ENCODE data around the gene PTPRT. TPM values are rescaled to one million over a fixed set of nuclear protein-coding genes. Genes with fewer than 3 reads are reported as not detected.

Gene PTPRT
- total RNA-seq (2014; rRNA removed; shearing (Covaris generic)): not detected in 2 replicates
- polyA plus RNA-seq (2016; fragmentation: Nextera tagmentation; extraction: Ambion mirVana): not detected in 2 replicates
- long read RNA-seq: 0 reads

GRCh38 chr20:43189554-43190331 lies at the start of gene PTPRT:
PTPRT (minus strand) TSS chr20:43189906; CDS start chr20:43189733, 173 bp downstream.
- H4K20me1 ChIP-seq (replicated peaks; ENCODE audit: insufficient read depth): no peaks in the 10 kb centered on the region
- Mint-ChIP-seq H3K36me3 (ENCODE audit: low read depth) (peaks cover 17% of the 10 kb centered on the region; the same call in 2 of the 3 replicates), H3K4me1 (no peaks in the 10 kb centered on the region; the same call in 2 of the 3 replicates), H3K4me3 (peak within 1 kb of the TSS; percentile 67), H3K9me3 (peaks cover 86% of the 10 kb centered on the region), H3K27ac (no peak within 1 kb of the TSS), H3K27me3 (ENCODE audit: insufficient read depth, low read depth, poor library complexity) (peaks cover 22% of the 10 kb centered on the region)
- peak within 1 kb of the TSS; percentile 77 for H3K4me2 ChIP-seq
- H3K27me3 ChIP-seq (ENCODE audit: insufficient read depth): peaks cover 41% of the 10 kb centered on the region
- peak within 1 kb of the TSS; percentile 47; the same call in 1 of the 2 replicates for H2AFZ ChIP-seq
- no peaks in the 10 kb centered on the region for H3F3A ChIP-seq (replicated peaks; ENCODE audit: low read depth)
- no peaks in the 10 kb centered on the region; the same call in 1 of the 2 replicates for H3K36me3 ChIP-seq (ENCODE audit: insufficient read depth)
- no peak within 1 kb of the TSS for H3K27ac ChIP-seq (ENCODE audit: low read depth)
- H3K4me1 ChIP-seq (ENCODE audit: insufficient read depth): no peaks in the 10 kb centered on the region
- ATAC-seq (peak; percentile 48), DNase-seq (ENCODE audit: low spot score) (peak; percentile 24)
- no peaks in the 10 kb centered on the region for H3K79me2 ChIP-seq (replicated peaks; ENCODE audit: insufficient read depth)
- peak within 1 kb of the TSS; percentile 53 for H3K4me3 ChIP-seq
- no peaks in the 10 kb centered on the region for H3K9me2 ChIP-seq (ENCODE audit: insufficient read depth)
- peak; percentile 34 for TF ChIP-seq EZH2 (IDR thresholded peaks at IDR 0.05; ENCODE audit: low read depth, unreplicated experiment)
- TF ChIP-seq, protein P1, sequence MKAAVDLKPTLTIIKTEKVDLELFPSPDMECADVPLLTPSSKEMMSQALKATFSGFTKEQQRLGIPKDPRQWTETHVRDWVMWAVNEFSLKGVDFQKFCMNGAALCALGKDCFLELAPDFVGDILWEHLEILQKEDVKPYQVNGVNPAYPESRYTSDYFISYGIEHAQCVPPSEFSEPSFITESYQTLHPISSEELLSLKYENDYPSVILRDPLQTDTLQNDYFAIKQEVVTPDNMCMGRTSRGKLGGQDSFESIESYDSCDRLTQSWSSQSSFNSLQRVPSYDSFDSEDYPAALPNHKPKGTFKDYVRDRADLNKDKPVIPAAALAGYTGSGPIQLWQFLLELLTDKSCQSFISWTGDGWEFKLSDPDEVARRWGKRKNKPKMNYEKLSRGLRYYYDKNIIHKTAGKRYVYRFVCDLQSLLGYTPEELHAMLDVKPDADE (IDR thresholded peaks at IDR 0.05): no peak

DNA sequence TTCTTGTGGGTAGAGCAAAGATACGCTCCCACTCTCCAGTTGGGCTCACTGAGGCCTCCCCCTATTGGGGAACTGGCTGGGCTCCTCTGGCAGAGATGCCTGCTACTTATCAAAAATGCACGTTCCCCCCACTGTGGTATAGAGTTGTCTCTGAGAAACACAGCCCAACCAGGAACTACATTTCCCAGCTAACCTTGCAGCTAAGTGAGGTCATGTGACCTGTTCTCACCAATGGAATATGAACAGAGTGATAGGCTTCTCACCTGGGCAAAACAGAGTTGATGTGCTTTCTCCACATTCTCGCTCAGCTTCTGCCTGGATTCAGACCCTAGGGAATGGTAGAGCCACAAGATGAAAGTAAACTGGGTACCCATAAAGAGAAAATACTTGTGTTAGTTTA lies 49.1 kb upstream of the PTPRT start:
- peaks cover 5% of the 10 kb centered on the region for H3K36me3 ChIP-seq (ENCODE audit: insufficient read depth)
- Mint-ChIP-seq H3K27me3 (ENCODE audit: insufficient read depth, low read depth, poor library complexity) (peaks cover 4% of the 10 kb centered on the region), H3K4me1 (0 out of 3 replicates have a peak, but pooled peaks cover 5% of the 10 kb centered on the region), H3K4me3 (no peak overlapping the region), H3K27ac (no peak overlapping the region), H3K36me3 (ENCODE audit: low read depth) (peaks cover 24% of the 10 kb centered on the region), H3K9me3 (peaks cover 99% of the 10 kb centered on the region)
- H3K27me3 ChIP-seq (ENCODE audit: insufficient read depth): no peaks in the 10 kb centered on the region
- no peak for TF ChIP-seq POLR2AphosphoS5 (IDR thresholded peaks at IDR 0.05; ENCODE audit: low read depth)
- no peak for TF ChIP-seq ZNF462 (CRISPR knock-in tag; IDR thresholded peaks at IDR 0.05)
- no peak for TF ChIP-seq JUNB (IDR thresholded peaks at IDR 0.05; ENCODE audit: unreplicated experiment)
- TF ChIP-seq, protein P1 (IDR thresholded peaks at IDR 0.05): no peak
- TF ChIP-seq ZNF114 (CRISPR knock-in tag; IDR thresholded peaks at IDR 0.05): no peak
- no peak for TF ChIP-seq NANOG (IDR thresholded peaks at IDR 0.05; ENCODE audit: borderline replicate concordance)
- TF ChIP-seq EZH2 (IDR thresholded peaks at IDR 0.05; ENCODE audit: low read depth, unreplicated experiment): no peak
- no peaks in the 10 kb centered on the region for H4K20me1 ChIP-seq (replicated peaks; ENCODE audit: insufficient read depth)
- no peaks in the 10 kb centered on the region for H3F3A ChIP-seq (replicated peaks; ENCODE audit: low read depth)
- DNase-seq (ENCODE audit: low spot score): no peak
- no peaks in the 10 kb centered on the region for H3K79me2 ChIP-seq (replicated peaks; ENCODE audit: insufficient read depth)
- no peak overlapping the region for H3K4me2 ChIP-seq
- no peak overlapping the region for H3K27ac ChIP-seq (ENCODE audit: low read depth)
- H3K4me3 ChIP-seq: no peak overlapping the region
- no peak for ATAC-seq
- no peaks in the 10 kb centered on the region for H3K4me1 ChIP-seq (ENCODE audit: insufficient read depth)
- H2AFZ ChIP-seq: no peak overlapping the region
- no peaks in the 10 kb centered on the region for H3K9me2 ChIP-seq (ENCODE audit: insufficient read depth)
